Measurements from ENCODE around the gene SNX18. TPM values are rescaled to one million over a fixed set of nuclear protein-coding genes. Genes with fewer than 3 reads are reported as not detected.

The SNX18 gene
- total RNA-seq, 1 donor from 2014 or later, result 13.4 TPM

- Mint-ChIP-seq H3K36me3 (ENCODE audit: low read depth) (peaks cover 36% of the 10 kb centered on the region), H3K27me3 (ENCODE audit: low read depth) (peaks cover 3% of the 10 kb centered on the region)
- intact Hi-C loops (cut with micrococcal nuclease), result loop anchor here (10.0 kb wide), 1 partner anchor 93 kb away; no protein-coding TSS in a partner anchor
These were observed 4.4 kb downstream of the SNX18 start for GRCh38 chr5:54521856-54522479.

GRCh38 chr5:54523534-54523933 is 6.0 kb downstream of the SNX18 start:
- H3K4me1 Mint-ChIP-seq (ENCODE audit: low read depth), result peaks cover 44% of the 10 kb centered on the region
- H3K27me3 Mint-ChIP-seq (ENCODE audit: low read depth), result no peaks in the 10 kb centered on the region
- no peak for DNase-seq (ENCODE audit: low spot score)
- intact Hi-C loops (cut with micrococcal nuclease), result loop anchor here (10.0 kb wide), 1 partner anchor 91 kb away; no protein-coding TSS in a partner anchor
- no peak overlapping the region for H3K27ac Mint-ChIP-seq
- no peaks in the 10 kb centered on the region for H3K9me3 Mint-ChIP-seq
- H3K4me3 Mint-ChIP-seq (ENCODE audit: low read depth), result no peak overlapping the region
- peaks cover 36% of the 10 kb centered on the region for H3K36me3 Mint-ChIP-seq (ENCODE audit: low read depth)

More at GRCh38 chr5:54521856-54522479, 4.4 kb downstream of the SNX18 start:
- H3K27ac Mint-ChIP-seq, result no peak overlapping the region
- peak overlapping the region; percentile 40 for H3K4me3 Mint-ChIP-seq (ENCODE audit: low read depth)
- no peak for DNase-seq (ENCODE audit: low spot score)
- peaks cover 48% of the 10 kb centered on the region for H3K4me1 Mint-ChIP-seq (ENCODE audit: low read depth)
- H3K9me3 Mint-ChIP-seq, result no peaks in the 10 kb centered on the region

- Mint-ChIP-seq H3K4me1 (ENCODE audit: low read depth) (peaks cover 42% of the 10 kb centered on the region), H3K27ac (no peak overlapping the region), H3K36me3 (ENCODE audit: low read depth) (peaks cover 32% of the 10 kb centered on the region), H3K4me3 (ENCODE audit: low read depth) (no peak overlapping the region), H3K27me3 (ENCODE audit: low read depth) (no peaks in the 10 kb centered on the region), H3K9me3 (no peaks in the 10 kb centered on the region)
- DNase-seq (ENCODE audit: low spot score), result no peak
- intact Hi-C loops (cut with micrococcal nuclease), result loop anchor here (10.0 kb wide), 1 partner anchor 91 kb away; no protein-coding TSS in a partner anchor
These were observed 6.5 kb downstream of the SNX18 start for GRCh38 chr5:54524082-54524481.

GRCh38 chr5:54524704-54525103 is 7.1 kb downstream of the SNX18 start:
- DNase-seq (ENCODE audit: low spot score), result no peak
- H3K4me3 Mint-ChIP-seq (ENCODE audit: low read depth), result no peak overlapping the region
- H3K27ac Mint-ChIP-seq, result no peak overlapping the region
- H3K27me3 Mint-ChIP-seq (ENCODE audit: low read depth), result no peaks in the 10 kb centered on the region
- intact Hi-C loops (cut with micrococcal nuclease), result loop anchor here (10.0 kb wide), 1 partner anchor 90 kb away; no protein-coding TSS in a partner anchor
- H3K36me3 Mint-ChIP-seq (ENCODE audit: low read depth), result peaks cover 27% of the 10 kb centered on the region
- H3K9me3 Mint-ChIP-seq, result no peaks in the 10 kb centered on the region
- H3K4me1 Mint-ChIP-seq (ENCODE audit: low read depth), result peaks cover 36% of the 10 kb centered on the region

- no peak for DNase-seq (ENCODE audit: low spot score)
- H3K27ac Mint-ChIP-seq, result no peak overlapping the region
- H3K4me3 Mint-ChIP-seq (ENCODE audit: low read depth), result no peak overlapping the region
- H3K9me3 Mint-ChIP-seq, result no peaks in the 10 kb centered on the region
- peaks cover 22% of the 10 kb centered on the region for H3K36me3 Mint-ChIP-seq (ENCODE audit: low read depth)
- H3K4me1 Mint-ChIP-seq (ENCODE audit: low read depth), result peaks cover 34% of the 10 kb centered on the region
- H3K27me3 Mint-ChIP-seq (ENCODE audit: low read depth), result no peaks in the 10 kb centered on the region
- intact Hi-C loops (cut with micrococcal nuclease), result loop anchor here (10.0 kb wide), 1 partner anchor 90 kb away; no protein-coding TSS in a partner anchor
These were observed 7.7 kb downstream of the SNX18 start for GRCh38 chr5:54525261-54525660.

- H3K9me3 Mint-ChIP-seq, result no peaks in the 10 kb centered on the region
- peaks cover 17% of the 10 kb centered on the region for H3K36me3 Mint-ChIP-seq (ENCODE audit: low read depth)
- H3K27ac Mint-ChIP-seq, result no peak overlapping the region
- H3K4me3 Mint-ChIP-seq (ENCODE audit: low read depth), result no peak overlapping the region
- no peak for DNase-seq (ENCODE audit: low spot score)
- intact Hi-C loops (cut with micrococcal nuclease), result loop anchor here (10.0 kb wide), 1 partner anchor 89 kb away; no protein-coding TSS in a partner anchor
- H3K27me3 Mint-ChIP-seq (ENCODE audit: low read depth), result no peaks in the 10 kb centered on the region
- peaks cover 30% of the 10 kb centered on the region for H3K4me1 Mint-ChIP-seq (ENCODE audit: low read depth)
These were observed 8.1 kb downstream of the SNX18 start for GRCh38 chr5:54525692-54526091.

- Mint-ChIP-seq H3K9me3 (no peaks in the 10 kb centered on the region), H3K4me3 (ENCODE audit: low read depth) (no peak overlapping the region), H3K27me3 (ENCODE audit: low read depth) (no peaks in the 10 kb centered on the region), H3K36me3 (ENCODE audit: low read depth) (peaks cover 19% of the 10 kb centered on the region), H3K27ac (no peak overlapping the region), H3K4me1 (ENCODE audit: low read depth) (peaks cover 31% of the 10 kb centered on the region)
- no peak for DNase-seq (ENCODE audit: low spot score)
- intact Hi-C loops (cut with micrococcal nuclease), result loop anchor here (10.0 kb wide), 1 partner anchor 88 kb away; no protein-coding TSS in a partner anchor
These were observed 9.2 kb downstream of the SNX18 start for GRCh38 chr5:54526604-54527288.

GRCh38 chr5:54528633-54529209 is 11.2 kb downstream of the SNX18 start:
- Mint-ChIP-seq H3K27me3 (ENCODE audit: low read depth) (no peaks in the 10 kb centered on the region), H3K4me3 (ENCODE audit: low read depth) (no peak overlapping the region), H3K9me3 (no peaks in the 10 kb centered on the region), H3K27ac (no peak overlapping the region), H3K36me3 (ENCODE audit: low read depth) (peaks cover 6% of the 10 kb centered on the region), H3K4me1 (ENCODE audit: low read depth) (peaks cover 21% of the 10 kb centered on the region)
- no peak for DNase-seq (ENCODE audit: low spot score)
- intact Hi-C loops (cut with micrococcal nuclease), result loop anchor here (10.0 kb wide), 1 partner anchor 86 kb away; no protein-coding TSS in a partner anchor

GRCh38 chr5:54529565-54529964 is 12.0 kb downstream of the SNX18 start:
- H3K27ac Mint-ChIP-seq, result no peak overlapping the region
- DNase-seq (ENCODE audit: low spot score), result no peak
- no peak overlapping the region for H3K4me3 Mint-ChIP-seq (ENCODE audit: low read depth)
- intact Hi-C loops (cut with micrococcal nuclease), result loop anchor here (10.0 kb wide), 1 partner anchor 85 kb away; no protein-coding TSS in a partner anchor
- H3K9me3 Mint-ChIP-seq, result no peaks in the 10 kb centered on the region
- peaks cover 10% of the 10 kb centered on the region for H3K36me3 Mint-ChIP-seq (ENCODE audit: low read depth)
- H3K4me1 Mint-ChIP-seq (ENCODE audit: low read depth), result peaks cover 17% of the 10 kb centered on the region
- H3K27me3 Mint-ChIP-seq (ENCODE audit: low read depth), result no peaks in the 10 kb centered on the region

- Mint-ChIP-seq H3K27ac (no peak overlapping the region), H3K36me3 (ENCODE audit: low read depth) (peaks cover 25% of the 10 kb centered on the region)
These were observed 14.0 kb downstream of the SNX18 start for GRCh38 chr5:54531546-54531945.

GRCh38 chr5:54533541-54534190 is 16.1 kb downstream of the SNX18 start:
- DNase-seq (ENCODE audit: low spot score), result no peak
- H3K4me3 Mint-ChIP-seq (ENCODE audit: low read depth), result no peak overlapping the region
- H3K27ac Mint-ChIP-seq, result no peak overlapping the region
- peaks cover 33% of the 10 kb centered on the region for H3K36me3 Mint-ChIP-seq (ENCODE audit: low read depth)
- no peaks in the 10 kb centered on the region for H3K9me3 Mint-ChIP-seq
- peaks cover 22% of the 10 kb centered on the region for H3K4me1 Mint-ChIP-seq (ENCODE audit: low read depth)
- no peaks in the 10 kb centered on the region for H3K27me3 Mint-ChIP-seq (ENCODE audit: low read depth)
- intact Hi-C loops (cut with micrococcal nuclease), result no loop called here

More at GRCh38 chr5:54531546-54531945, 14.0 kb downstream of the SNX18 start:
- no peak for DNase-seq (ENCODE audit: low spot score)
- Mint-ChIP-seq H3K4me3 (ENCODE audit: low read depth) (no peak overlapping the region), H3K27me3 (ENCODE audit: low read depth) (no peaks in the 10 kb centered on the region), H3K9me3 (no peaks in the 10 kb centered on the region), H3K4me1 (ENCODE audit: low read depth) (peaks cover 14% of the 10 kb centered on the region)
- intact Hi-C loops (cut with micrococcal nuclease), result no loop called here

GRCh38 chr5:54534191-54535004 is 16.8 kb downstream of the SNX18 start:
- DNase-seq (ENCODE audit: low spot score), result no peak
- H3K27ac Mint-ChIP-seq, result no peak overlapping the region
- peaks cover 22% of the 10 kb centered on the region for H3K4me1 Mint-ChIP-seq (ENCODE audit: low read depth)
- no peaks in the 10 kb centered on the region for H3K9me3 Mint-ChIP-seq
- peaks cover 33% of the 10 kb centered on the region for H3K36me3 Mint-ChIP-seq (ENCODE audit: low read depth)
- intact Hi-C loops (cut with micrococcal nuclease), result no loop called here
- H3K4me3 Mint-ChIP-seq (ENCODE audit: low read depth), result no peak overlapping the region
- H3K27me3 Mint-ChIP-seq (ENCODE audit: low read depth), result no peaks in the 10 kb centered on the region
